GM21737 (cell line): ENCODE results near the gene TRAM2.

Source experiments
- ATAC-seq: cut with Tn5 transposase; IDR thresholded peaks from one replicate; pipeline ENCODE4 v1.9.1; 2021; ENCODE audit warnings: mild to moderate bottlenecking, moderate library complexity; ENCODE audit not compliant: unreplicated experiment

The TRAM2 gene

DNA sequence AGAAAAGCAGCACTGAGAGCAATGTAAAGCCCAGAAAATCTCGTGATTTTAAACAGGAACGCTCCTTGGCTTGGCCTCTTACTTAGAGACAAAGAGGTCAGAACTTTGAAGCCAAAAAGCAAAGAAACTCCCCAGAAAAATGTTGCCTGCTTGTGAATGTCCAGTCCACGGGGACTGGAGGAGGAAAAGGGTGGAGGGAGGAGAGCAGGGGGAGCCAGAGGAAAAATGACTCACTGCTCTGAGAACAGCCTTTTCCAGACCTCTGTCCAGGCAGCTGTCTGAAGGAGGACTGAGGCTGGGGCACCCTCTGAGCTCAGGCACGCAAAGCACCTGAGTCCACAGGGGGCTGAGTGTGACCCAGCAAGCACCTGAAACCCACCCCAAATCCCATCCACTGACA, 64.7 kb downstream of the TRAM2 start:
- no peak for ATAC-seq

DNA sequence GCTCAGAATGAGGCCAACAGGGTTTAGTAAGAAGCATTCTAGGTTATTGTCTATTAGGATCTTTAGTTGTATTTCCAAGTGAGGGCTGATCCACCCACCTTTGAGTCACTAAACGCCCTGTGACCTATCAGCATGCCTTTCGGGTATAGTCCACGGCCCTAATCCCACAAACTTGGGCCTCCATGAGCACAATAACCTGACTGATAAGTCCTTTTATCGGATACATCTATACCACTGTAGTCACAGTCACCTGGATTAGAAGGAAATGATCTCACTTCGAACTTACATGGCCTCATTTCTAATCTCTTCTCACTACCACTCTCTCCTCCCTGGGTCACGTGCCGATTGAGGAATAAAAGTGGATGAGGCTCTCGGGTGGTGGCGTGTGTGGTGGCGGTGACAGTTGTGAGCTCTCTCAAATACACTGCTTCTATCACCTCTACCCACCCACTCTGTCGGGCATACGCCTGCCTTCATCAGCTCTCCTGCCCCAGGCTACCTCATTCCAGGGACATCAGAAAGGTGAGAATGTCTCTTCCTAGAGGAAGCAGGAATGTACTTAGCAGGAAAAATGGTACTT, 65.2 kb downstream of the TRAM2 start:
- ATAC-seq = no peak

DNA sequence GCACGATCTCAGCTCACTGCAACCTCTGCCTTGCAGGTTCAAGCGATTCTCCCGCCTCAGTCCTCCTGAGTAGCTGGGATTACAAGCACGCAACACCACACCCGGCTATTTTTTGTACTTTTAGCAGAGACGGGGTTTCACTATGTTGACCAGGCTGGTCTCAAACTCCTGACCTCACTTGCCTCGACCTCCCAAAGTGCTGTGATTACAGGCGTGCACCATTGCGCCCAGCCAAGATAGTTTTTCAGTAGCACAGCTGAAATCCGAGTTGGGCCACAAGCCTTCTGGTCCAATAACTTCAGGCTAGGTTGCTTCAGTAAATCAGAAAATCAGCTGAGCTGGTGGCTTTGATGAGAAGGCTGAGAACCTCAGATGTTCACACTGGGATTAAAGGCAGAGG, 65.7 kb downstream of the TRAM2 start:
- ATAC-seq = no peak

DNA sequence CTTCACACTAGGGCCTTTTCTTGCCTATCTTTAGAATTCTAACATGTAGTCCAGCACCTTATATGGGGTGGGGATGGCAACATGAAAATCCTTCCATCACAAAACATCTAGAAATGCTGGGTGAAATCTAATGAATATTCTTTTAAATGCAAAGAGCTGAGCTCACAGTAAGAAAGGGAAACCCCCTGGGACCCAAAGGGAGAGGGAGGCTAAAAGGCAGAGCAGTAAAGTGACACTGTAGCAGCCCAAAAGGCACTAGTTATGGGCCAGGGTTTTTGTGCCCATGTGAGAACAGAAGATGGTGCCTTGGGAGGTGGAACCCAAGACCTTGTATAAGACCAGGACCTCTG, 66.7 kb downstream of the TRAM2 start:
- ATAC-seq = no peak

DNA sequence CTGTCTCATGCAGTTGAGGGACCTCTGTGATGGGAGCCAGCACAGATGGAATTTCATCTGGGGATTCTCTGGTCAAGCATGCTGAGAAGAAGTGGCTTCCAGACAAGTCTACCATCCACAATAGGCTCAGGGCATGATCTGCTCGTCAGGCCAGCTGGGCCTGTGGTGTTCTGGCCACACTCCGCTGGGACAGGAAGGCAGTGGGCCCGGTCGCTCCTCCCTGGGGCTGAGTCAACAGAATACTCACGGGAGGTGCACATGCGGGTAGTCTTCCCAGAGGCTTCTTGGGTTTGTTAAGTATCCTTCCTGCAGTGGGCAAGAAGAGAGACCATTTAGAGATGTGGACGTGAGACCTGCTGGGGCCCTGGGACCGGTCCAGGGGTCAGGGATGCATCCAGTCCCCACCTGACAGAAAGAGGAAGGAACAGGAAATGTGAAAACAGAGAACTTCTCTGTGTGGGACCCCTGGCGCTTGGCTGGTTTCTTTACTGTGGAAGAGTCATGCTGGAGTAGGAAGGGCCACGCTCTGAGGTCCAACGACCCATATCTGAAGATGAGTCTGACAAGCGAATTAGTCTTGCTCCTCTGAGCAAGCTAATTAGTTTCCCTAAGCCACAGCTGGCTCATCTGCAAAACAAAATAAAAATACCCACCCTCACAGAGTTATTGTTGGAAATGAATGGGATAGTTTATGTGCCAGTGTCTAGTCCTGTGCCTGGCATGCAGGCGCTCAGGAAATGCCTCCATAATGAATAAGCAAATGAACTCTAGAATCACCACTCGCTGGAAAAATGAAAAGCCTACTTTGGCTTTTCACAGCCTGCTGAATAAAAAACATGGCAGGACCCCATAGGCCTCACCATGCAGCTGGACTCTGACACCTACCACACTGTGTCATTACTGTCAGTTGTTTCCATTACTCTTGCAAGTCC, 67.3 kb downstream of the TRAM2 start:
- no peak for ATAC-seq

DNA sequence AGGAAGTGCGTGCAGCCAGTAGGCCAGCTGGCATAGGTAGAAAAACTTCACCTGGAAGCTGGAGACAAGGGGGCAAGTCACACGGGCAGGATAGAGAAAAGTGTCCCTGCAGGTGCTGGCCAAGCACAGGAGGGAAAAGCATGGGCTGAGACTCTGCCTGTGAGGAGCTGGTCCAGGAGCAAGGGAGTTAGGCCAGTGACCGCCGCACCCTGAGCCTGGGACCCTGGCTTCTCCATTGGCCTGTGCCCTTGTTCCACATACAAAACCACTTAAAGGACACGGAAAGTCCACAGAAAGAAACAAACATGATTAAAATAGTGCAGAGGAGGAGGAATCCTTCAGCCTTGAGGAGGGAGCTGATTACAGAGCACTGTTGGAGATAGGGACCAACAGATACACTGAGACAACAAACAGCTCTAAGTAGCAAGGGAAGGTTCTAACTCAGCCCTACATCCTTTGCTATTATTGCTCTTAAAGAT, 68.6 kb downstream of the TRAM2 start:
- ATAC-seq = no peak

DNA sequence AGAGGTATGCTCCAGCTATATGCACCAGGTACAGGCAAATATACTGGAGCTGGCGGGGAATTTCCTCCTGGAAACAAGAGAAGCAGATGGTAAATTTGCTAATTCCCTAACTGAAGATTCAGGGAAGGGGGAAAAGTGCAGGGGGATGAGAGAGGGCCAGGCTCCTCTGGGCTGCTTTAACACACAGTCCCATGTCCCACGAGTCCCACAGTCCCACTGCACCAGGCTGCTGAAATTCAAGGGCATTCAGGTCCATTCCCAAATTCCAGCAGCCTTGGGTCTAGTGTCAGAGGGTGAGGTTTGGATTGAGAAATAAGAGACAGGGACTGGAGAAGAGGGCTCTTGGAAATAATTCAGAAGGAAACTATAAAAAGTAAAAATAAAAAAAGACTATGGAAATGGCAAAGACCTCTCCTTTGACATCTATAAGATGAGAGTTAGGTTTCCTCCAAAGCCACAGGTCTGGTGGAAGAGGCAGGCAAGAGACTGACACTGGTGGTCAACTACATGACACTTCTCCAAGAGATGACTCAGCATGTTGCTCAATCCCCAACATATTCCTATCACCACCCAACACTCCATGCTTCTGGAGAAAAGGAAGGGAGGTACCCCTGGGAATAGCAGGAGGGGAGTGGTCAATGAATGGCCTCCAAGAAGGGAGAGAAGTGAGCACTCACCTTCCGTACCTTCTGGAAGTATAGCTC, 69.2 kb downstream of the TRAM2 start:
- ATAC-seq = no peak

DNA sequence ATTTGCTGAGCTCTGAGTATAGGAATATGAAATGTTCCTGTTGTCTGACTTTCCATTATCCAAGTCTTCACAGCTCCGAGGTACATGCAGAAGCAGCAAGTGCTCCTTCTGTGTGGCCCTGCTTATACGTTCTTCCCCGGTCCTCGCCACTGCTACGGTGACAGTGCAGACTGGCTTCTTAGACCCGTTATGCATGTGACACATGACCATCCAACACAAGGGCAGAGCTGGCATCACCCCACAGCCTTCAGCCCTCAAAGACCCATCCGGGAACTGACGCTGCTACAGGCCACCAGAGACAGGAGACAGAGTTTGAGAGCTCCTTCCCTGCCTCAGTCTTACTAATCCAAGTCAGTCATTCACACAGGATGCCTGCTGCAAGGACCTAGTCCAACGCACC, 70.4 kb downstream of the TRAM2 start:
- ATAC-seq = no peak

DNA sequence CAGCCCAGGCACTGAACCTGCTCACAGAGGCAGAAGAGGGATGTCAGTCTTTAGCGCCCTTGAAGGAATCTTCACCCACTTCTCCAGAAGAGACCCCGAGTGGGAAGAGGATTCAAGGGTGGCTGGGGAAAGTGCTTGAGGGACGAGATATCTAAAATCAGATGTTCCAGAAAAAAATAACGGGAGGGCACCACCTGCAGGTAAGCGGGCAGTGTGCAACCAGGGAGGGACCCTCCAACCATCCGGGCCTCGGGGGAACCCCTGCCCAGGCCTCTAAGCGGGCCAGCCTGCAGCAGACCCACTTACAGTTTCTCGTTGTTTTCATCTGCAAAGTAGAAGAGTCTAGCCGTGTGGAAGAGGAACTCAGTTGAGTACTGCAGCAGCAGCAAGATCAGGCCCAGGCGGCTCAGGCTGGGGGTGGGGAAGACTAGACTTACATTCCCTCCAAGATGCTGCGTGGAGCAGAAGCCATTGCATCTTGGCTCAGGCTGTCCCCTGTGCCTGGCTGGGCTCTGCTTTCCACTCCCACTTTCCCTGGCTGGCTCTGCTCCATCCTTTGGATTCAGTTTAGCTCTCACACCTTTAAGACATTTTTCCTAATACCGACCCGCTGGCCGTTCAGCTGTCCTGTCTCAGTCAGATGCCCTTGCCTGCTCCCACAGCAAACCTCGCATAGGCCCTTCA, 71.0 kb downstream of the TRAM2 start:
- no peak for ATAC-seq

DNA sequence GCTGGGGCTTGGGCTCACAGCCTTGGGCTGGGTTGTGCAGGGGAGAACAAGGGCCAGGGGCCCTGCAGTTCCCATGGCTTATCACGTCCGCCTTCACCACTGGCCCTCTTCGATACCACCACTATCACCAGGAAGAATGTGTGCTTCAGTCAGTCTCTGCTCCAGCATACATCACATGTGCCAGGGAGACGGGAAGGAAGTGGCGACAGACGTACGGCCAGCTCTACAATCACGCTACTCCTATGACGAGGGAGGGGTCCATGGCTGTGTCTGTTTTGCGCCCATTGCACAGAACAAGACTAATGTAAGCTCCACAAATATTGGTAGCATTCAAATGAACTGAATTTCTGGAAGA, 72.1 kb downstream of the TRAM2 start:
- ATAC-seq = no peak

DNA sequence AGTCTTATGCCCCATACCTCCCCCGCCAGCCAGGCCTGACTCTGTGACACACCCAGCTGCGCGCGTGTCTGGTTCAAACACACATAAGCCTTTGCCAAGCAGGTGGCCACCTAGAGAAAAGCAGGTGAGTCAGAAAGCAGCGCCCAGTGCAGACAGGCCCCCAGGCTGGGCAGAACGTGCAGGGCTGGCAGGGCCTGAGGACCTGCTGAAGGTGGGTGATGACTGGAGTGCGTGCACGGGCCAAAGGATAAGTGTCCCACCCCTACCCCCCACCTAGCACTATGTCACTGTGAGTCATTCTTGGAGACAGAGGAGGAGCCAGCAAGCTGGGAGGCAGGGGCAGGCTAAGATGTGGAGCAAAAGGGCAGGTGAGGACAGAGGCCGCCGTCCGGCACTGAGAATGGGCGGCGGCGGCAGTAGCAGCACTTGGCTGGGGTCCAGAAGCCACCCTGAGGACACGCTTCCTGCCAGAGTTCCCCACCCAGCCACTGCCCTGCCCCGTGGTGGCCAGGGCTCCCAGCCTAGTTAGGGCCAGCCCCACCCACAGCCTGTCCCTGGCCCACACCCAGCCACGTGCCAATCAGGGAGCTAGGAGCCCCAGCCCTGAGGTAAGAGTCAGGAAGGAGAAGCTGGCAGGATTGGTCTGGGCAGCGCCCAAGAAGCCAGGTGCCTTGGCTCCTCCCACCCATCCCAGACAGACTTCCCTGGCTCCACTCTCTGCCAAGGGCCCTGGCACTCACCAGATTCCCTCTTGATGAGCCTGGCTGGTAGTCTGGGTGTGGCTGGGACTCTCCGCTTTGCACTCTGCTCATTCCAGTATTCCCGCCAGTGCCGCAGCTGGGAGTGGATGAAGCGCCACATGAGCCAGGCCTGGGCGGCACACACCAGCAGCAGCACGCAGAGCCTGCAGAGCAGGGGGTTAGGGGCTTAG, 72.7 kb downstream of the TRAM2 start:
- no peak for ATAC-seq

DNA sequence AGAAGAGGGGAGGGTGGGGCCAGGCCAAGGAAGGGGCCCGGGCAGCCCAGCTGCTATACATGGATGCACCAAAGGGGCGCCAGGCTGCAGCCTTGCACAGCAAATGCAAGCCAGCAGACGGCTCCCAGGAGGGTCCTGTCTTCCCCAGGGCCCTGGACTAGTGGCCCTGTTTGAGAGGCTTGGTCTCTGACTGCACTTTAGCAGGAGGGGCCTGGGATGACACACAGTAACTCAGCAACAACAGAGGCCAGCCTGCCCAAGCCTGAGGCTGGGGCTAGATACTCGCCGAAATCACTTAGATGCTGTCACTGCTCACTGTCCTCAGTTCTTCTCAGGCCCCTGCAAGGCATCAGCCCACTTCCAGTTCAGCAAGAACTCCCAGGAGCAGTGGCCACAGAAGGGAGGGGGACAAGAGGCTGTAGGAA, 73.5 kb downstream of the TRAM2 start:
- no peak for ATAC-seq

DNA sequence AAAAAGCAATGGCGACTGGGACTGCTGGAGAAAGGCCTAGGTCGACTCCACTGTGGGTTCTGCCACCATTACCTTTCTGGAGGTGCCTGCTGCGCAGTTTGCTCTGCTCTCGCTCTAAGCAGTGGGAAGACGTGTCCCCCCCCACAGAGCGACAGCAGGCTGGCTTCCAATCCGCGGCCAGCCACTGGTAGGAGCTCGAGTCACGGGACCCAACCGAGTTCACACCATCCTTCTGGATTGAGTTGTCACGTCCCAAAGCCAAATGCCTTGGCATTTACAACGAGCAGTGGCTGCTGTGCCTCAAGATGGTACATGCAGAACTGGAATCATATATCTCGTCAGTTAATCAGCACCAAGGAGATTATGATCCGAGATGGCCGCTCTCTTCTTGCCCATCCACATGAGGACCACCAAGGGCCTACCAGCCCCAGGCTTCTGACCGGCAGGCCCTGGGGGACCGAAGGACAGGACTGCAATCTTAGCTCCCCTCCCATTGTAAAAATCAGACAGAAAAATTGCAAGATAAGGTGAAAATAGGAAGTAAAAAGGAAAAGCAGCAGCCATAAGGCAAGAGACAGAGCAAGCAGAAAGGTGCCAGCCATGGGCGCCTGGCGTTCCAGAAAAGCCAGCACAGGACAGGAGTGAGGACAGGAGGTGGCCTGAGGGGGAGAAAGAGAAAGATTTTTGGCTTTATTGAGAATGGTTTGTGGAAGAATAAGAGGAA, 74.4 kb downstream of the TRAM2 start:
- ATAC-seq = no peak

DNA sequence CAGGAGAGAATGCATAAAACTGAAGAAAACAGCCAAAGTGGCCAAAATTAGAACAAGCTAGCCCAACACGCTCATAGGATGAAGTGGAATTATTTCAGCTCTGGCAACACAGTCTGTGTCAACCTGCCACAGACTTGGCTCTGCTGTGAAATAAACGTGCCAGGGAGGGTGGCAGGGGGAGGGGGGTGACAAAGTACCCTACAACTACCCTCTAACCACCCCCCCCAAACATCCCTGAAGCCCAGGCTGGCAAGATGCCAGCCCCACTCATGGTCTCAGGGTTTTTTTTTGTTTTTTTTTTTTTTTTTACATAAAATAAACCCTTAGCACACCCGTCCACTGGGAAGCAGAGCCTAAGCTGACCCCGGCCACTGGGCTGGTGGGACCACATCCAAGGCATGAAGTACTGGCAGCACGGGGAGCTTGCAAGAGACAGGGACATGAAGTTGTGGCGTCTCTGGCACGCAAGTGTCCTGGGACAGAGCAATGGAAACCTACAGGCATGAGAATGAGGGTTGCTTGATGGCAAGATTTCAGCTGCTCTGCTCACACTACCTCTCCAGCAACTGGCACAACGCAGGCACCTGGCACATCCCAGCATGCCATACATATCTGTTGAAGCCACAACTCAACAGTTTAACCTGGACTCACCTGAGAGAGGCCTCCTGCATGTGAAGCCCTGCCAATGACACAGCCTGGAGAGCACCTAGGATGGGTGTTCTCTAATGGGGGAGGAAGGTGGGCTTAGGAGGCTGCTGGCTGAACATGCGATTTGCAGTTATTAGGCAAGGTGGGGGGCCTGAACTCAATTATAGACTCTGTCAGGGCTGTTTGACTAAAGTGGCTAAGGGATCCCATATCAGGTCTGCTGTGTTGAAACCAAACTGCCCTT, 76.4 kb downstream of the TRAM2 start:
- no peak for ATAC-seq

DNA sequence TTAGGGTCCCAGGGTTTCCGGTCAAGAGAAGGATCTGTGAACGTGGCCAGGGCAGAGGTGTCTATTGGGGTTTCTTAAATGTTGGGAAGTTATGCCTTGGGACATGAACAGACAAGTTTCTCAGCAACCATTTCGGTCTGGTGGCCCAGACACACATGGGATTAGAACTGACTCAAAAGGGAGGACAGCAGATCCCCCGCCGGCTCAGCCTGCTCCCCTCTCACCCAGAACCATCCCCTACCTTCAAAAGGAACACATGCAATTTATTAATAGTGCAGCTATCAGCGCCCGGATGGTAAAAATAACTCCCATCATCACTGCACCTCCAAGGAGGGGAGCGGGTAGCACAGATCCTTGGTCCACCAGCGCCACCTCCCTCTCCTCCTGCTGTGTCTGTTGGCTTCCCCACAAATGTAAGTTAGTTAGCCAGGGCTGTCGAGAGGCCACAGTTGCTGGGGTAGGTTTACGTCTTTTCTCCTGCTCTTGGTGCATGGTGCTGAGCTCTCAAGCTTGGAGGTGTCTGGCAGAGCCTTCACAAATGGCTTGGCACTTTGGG, 77.1 kb downstream of the TRAM2 start:
- ATAC-seq = no peak

DNA sequence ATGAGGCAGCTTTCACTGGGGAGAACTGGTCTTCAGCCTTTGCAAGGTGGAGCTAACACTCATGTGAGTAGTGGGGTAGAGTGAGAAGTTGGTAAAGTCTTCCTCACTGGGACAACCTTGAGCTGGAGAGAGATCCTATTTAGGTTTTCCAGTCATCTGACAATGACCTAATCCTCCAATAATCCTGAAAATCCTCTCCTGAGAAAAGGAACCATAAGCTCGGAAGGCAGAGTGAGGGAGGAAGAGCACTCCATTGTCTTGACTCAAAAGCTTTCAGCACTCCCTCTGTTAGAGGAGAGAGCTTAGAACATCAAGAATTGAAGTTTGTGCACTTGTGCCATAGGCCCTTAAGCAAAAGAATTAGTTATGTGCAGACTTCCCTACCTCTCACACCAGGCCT, 77.8 kb downstream of the TRAM2 start:
- no peak for ATAC-seq

DNA sequence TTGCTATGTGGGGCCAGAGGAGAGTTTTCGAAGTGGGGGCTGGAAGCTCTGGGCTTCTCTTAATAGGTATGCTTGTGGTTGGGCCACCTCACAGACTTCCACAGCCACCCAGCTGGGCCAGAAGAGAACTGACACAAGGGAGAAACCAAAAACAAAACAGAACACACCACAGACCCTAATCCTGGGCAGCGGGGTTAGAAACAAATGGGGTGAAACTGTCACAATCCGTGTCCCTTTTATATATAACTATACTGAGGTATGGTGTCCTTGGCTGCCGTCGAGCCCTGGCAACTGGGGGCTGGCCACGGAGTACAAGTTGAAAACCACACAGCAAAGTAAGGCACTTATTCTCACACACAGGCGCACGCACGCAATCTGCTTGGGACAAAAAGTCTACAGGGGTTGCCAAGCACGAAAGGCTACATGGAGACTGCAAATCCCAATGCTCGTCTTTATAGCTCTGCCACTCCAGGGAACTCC, 78.3 kb downstream of the TRAM2 start:
- peak; percentile 39 for ATAC-seq
